Bone marrow (tissue), 2 donors: Measurements from ENCODE around the gene PHF5A.
"Not testable (repeated sequence)": the region's sequence is repeated elsewhere in the genome, so short reads cannot be mapped to it uniquely, and the experiment has no call there.

Experiments used
- DNase-seq, 2 donors: peaks; one replicate each; lab custom pipeline; 2025; lab: John Stamatoyannopoulos, UW

Gene PHF5A

GRCh38 chr22:41488076-41488475, 19.6 kb upstream of the PHF5A start:
- no peak for DNase-seq

GRCh38 chr22:41487037-41487935, 18.8 kb upstream of the PHF5A start:
- DNase-seq = no peak

GRCh38 chr22:41485033-41485432, 16.5 kb upstream of the PHF5A start:
- DNase-seq = no peak

GRCh38 chr22:41482319-41482935, 13.9 kb upstream of the PHF5A start:
- DNase-seq = no peak

- DNase-seq = no peak
These were observed 13.4 kb upstream of the PHF5A start for GRCh38 chr22:41481925-41482318.

GRCh38 chr22:41481131-41481830, 12.8 kb upstream of the PHF5A start:
- DNase-seq = no peak

GRCh38 chr22:41480397-41480735, 11.9 kb upstream of the PHF5A start:
- DNase-seq = no peak

- DNase-seq = no peak
These were observed 11.3 kb upstream of the PHF5A start for GRCh38 chr22:41479671-41480396.

- no peak for DNase-seq
These were observed 10.5 kb upstream of the PHF5A start for GRCh38 chr22:41478891-41479521.

GRCh38 chr22:41478473-41478872, 10.0 kb upstream of the PHF5A start:
- no peak for DNase-seq

- DNase-seq = no peak
These were observed 6.5 kb upstream of the PHF5A start for GRCh38 chr22:41474872-41475451.

- DNase-seq = no peak
These were observed 3.1 kb upstream of the PHF5A start for GRCh38 chr22:41471568-41471967.

GRCh38 chr22:41470886-41471285, 2.4 kb upstream of the PHF5A start:
- no peak for DNase-seq

GRCh38 chr22:41469218-41469851, 843 bp upstream of the PHF5A start:
- DNase-seq = no peak

- DNase-seq = no peak
These were observed 6.6 kb downstream of the PHF5A start for GRCh38 chr22:41461901-41462300.

- not testable (repeated sequence) for DNase-seq
These were observed 8.4 kb downstream of the PHF5A start for GRCh38 chr22:41460071-41460470.

- no peak for DNase-seq
These were observed 9.1 kb downstream of the PHF5A start for GRCh38 chr22:41459431-41459830.

GRCh38 chr22:41458161-41458728, 10.2 kb downstream of the PHF5A start:
- no peak for DNase-seq

- DNase-seq = peak; percentile 92 to 98
These were observed 20.2 kb downstream of the PHF5A start for GRCh38 chr22:41448189-41448808.
